GM19467 (cell line): ENCODE results near the gene FOXP1.
"Not testable (repeated sequence)": the region's sequence is repeated elsewhere in the genome, so short reads cannot be mapped to it uniquely, and the experiment has no call there.

Experiments used
- ATAC-seq: cut with Tn5 transposase; IDR thresholded peaks from one replicate; pipeline ENCODE4 v1.9.1; 2021; ENCODE audit warnings: mild to moderate bottlenecking, moderate library complexity; ENCODE audit not compliant: unreplicated experiment

Gene FOXP1

GRCh38 chr3:71532639-71533395 is 50.7 kb downstream of the FOXP1 start:
- no peak for ATAC-seq

GRCh38 chr3:71530903-71531530 is 52.5 kb downstream of the FOXP1 start:
- ATAC-seq, result no peak

DNA sequence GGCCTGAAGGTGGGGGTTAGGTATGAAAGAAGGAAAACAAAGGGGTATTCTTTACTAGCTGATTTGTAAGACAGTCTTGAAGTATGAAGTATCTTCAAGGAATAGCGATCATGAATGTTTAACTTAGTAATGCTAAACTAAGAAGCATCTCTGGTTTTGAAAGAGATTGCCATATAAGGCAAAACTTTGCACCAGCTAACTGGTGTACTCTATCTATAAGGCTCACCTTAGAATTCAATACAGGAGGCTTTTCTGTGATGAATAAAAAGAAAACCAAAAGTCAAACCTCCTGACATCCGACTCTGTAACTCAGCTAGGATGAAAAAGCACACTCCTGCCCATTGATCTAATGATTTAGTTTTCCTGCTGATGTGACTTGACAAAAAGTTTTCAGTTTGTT is 54.7 kb downstream of the FOXP1 start:
- ATAC-seq, result peak; percentile 68

DNA sequence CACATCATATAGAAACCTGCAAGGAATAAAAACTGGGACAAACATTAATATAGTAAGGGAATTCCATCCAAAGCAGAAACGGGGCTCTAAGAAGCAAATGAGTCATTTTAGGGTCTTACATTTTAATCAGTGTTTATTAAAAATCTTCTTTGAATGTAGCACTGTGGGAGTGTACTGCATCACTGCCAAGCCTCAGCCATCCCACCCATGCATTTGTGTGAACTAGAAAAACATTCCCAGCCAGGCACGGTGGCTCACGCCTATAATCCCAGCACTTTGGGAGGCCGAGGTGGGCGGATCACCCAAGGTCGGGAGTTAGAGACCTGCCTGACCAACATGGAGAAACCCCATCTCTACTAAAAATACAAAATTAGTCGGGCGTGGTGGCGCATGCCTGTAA is 57.1 kb downstream of the FOXP1 start:
- ATAC-seq, result not testable (repeated sequence)

- no peak for ATAC-seq
Observed at GRCh38 chr3:71525391-71525790, 58.1 kb downstream of the FOXP1 start.

DNA sequence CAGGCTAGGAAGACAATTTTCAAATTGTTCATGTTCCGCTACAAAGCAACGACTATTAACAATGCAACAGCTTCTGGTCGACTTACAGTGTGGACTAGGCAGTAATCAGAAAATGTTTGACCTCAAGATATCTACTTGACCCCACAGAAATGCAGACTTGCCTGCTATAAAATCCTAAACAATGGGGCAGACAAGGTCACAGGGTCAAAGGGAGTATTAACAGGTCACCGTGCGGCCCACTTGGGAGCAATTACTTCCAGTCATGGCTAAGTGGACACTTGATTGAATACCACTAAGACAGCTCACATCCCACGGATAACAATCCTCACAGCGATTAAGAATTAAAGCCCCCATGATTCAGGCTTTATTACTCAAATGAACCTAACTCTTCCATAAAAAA is 58.9 kb downstream of the FOXP1 start:
- no peak for ATAC-seq

DNA sequence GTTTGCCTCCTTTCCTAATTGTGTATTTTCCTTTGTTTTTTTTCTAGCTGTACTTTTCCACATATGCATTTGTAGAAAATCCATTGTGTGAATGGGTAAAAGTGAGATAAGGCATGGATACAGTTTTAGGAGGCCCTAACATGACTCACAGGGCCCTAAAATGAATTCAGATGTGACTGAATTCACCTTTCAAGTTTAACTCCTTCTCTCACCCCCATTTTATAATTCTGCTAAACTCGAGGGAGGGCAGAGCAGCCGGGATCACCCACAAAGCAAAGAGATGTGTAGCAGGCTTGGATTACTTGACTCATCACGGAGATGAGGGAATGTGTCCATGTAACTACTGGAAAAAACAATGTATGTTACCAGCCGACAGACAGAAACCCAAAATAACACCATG is 59.9 kb downstream of the FOXP1 start:
- no peak for ATAC-seq

DNA sequence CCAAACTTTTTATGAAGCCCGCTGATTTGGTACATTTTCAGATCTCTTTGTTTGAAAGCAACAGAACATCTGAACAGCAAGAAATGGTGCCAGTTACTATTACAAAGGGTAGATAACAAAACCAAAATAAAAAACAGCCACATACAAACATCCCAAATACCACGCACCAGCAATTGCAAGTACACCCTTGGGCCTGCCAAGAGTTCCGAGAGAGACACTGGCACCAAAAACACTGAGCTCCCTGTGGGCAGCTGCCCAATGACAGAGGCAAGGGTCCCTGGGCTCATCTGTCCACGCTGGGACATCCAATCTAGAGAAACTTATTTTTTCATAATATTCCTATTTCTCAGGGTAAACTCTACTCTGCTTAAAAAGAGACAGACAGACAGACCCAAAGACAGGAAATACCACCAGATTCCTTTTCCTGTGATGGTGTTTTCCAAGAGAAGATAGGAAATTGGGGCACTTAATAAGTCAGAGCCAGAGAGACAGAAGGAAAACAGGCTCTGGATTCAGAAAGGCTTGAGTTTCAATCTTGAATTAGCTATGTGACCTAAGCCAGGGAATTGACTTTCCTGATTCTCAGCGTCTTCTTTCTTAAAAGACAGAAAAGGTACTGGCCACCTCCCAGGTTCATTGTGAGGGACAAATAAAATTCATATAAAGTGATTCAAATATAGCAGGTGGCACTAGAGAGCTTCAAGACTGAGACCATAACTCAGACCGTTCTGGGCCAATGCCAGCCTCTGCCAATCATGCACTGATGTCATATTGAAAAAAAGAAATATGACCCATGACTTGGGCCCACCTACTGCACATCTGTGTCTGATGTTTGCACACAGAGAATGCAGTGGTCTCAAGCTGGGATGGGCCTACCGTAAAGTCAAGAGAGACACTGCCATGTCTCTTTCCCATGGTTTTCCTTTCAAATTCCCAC is 61.3 kb downstream of the FOXP1 start:
- ATAC-seq, result no peak

- ATAC-seq, result no peak
Observed at GRCh38 chr3:71521021-71521352, 62.5 kb downstream of the FOXP1 start.

GRCh38 chr3:71520161-71521020 is 63.1 kb downstream of the FOXP1 start:
- no peak for ATAC-seq

DNA sequence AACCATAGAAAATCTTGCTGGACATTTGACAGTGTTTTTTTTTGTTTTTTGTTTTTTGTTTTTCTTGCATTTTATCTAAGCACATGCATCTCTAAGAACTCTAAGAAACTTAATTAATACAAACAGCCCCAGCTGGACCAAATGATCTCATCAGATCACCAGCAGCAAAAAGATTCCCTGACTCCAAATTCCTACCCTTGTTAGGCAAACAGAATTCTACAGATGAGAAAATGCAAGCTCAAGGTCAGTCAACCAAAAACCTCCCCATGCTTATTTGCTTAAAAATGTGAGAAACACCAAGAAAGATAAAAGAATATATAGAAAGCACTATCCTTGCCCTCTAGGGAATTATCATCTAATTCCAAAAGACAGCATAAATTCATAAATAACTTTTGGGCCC is 65.4 kb downstream of the FOXP1 start:
- ATAC-seq, result no peak

DNA sequence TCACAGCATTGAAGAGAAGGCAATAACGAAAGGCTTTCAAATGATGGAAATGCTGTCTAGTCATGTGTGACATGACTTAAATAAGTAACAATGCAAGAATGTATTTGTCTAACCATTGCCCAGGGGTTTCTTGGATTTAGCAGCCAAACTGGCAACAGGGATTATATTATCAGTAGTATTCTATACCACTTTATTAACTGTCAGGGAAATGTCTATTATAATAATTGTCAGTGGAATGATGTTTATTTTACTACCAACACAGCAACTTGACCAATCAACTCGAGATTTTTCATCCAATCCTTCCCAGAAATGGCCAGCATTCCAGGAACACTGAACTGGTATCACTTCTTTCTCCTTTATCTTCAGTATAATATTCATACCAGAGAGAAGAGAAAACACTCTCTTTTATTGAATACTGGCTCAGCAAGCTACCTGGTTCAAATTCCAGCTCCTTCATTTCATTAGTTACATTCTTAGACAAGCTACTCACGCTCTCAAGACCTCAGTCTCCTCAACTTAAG is 66.2 kb downstream of the FOXP1 start:
- ATAC-seq, result no peak

DNA sequence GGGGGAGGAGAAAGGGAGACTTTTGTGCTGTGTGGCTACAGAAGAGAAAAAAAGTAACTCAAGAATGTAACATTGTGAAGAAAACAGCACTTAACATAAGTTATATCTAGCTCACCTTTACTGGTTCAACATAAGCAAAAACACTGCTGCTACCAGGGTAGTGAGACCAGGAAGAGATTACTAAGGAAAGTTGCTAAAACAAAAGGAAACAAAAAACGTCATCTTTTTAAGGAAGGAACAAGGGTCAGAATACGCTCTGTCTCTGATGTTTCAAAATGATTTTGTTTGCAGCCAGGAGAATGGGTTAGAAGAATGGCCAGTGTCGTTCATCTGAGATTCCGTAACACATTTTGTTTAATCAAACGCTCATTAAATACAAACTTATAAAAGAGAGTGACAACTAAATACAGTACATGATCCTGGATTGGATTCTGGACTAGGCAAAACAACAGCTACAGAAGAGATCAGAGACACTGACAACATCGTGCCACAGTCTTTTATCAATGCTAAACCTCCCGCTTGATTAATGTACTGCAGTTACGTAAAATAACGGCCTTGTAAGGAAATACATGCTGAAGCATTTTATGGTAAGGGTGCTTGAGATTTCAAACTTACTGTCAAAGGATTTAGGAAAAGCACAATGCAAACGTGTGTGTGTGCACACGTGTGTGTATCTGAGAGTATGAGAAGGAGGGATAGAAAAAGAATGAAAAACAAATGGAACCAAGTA is 67.7 kb downstream of the FOXP1 start:
- ATAC-seq, result no peak

DNA sequence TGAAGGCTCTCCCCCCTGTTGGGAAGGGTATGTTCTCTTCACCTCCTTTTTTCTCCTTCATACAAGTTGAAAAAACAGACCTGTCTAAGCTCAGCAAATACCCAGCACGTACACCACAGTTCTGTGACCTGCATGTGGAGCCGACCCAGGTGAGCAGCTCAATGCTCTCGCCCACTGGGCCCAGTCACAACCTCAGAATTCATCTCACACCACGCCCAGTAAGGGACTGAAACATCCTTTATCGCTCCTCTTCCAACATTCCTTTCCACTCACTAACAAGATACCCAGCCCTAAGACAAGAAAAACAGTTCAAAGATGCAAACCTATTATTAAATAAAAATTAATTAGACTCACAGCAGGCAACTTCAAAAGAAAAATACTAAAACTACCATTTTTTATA is 68.9 kb downstream of the FOXP1 start:
- ATAC-seq, result no peak

DNA sequence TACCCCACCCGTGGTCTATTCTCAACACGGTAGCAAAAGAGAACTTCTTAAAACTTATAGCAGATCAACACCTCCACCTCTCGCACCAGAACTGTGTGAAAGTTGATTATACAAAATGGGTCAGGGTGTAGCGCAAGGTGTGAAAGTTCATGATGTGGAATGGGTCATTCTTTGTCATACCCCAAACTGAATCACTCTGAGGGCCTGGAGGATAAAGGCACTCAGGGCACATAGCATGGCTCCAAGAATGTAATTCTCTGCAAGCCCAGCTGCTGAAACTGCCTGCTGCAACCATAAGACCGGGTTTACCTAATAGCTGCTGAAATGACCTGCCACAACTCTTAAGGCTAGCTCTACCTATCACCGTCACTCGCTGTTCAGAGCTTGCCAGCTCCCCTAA is 70.0 kb downstream of the FOXP1 start:
- ATAC-seq, result no peak

DNA sequence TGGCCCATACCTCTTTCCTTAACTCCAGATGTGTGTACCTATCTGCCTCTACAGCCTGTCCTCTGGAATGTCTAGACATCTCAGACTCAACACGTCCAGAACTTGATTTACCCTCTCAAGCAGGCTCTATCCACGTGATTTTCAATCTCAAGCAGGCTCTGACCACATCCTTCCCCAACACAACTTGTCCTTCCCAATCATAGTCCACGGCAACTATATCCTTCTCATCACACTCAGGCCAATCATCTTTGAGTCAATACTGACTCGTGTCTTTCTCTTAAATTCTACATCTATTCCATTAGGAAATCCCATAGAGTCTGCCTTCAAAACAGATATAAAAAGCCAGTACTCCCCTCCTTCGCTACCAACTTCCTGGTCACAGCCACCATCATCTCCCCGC is 70.4 kb downstream of the FOXP1 start:
- no peak for ATAC-seq

DNA sequence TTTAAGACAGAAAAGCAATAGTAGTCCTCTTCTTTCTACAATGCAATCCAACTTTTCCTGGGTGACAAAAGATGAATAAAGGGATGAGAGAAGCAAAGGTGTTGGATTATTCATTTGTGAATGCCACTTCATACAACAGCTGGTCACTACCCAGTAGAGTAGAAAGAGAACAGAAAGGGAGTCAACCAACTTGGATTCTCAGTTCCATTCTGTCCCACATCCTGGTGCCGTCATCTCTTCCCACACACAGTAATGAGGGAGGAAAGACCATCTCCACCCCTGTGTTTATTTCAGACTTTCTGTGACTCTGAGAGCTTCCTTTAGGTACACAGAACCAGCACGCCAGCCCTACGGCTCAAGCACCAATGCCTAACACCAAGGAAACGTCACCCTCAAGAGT is 71.0 kb downstream of the FOXP1 start:
- ATAC-seq, result no peak

GRCh38 chr3:71512000-71512399 is 71.5 kb downstream of the FOXP1 start:
- ATAC-seq, result no peak

DNA sequence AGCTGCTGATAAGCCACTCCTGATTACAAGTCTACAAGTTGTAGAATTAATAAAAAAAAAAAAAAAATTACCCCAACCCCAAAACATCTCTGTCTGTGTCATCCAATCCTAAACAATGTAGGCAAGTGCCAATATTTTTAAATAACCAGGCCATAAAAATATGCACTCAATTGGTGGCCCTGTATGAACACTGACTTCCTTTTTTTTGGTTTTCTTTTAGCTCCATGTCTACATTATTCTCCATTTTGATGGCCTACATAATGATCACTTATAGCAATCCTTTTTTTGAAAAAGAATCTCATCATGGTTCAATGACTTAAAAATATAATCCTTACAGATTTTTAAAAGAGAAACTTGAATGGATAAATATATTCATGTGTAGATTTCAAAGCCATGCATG is 72.1 kb downstream of the FOXP1 start:
- no peak for ATAC-seq

DNA sequence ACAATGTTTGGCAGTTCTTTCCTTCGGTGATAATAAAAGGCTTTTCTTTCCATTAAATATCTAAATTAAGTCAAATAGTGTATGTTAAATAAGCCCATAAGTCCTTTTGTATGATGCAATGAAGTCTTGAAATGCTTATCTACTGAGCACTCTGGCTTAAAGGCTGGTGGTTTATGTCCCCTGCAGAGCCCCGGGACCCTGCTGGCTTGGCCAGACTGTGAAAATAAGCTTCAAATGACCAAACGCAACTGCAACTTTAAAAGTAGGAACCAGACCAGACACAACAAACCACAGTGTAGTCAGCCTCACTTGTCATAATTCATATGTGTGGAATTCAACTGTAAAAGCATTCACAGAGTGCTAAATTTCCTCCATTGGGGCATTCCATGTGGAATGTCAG is 72.5 kb downstream of the FOXP1 start:
- ATAC-seq, result no peak
